SK-N-MC (cell line): ENCODE results near the gene DMBT1.

Experiments used
- EZH2 ChIP-seq: fragments of 200-600 bp; sonication (generic); IDR thresholded peaks from one replicate; pipeline ENCODE4 v1.6.1; 2017; ENCODE audit warnings: antibody characterized with exemption
- FOXP2 ChIP-seq: optimal IDR thresholded peaks from 2 replicates; pipeline ENCODE3; 2011; ENCODE audit warnings: mild to moderate bottlenecking, moderate library complexity; ENCODE audit not compliant: insufficient read depth; ENCODE audit errors: extremely low read length, control extremely low read depth
- POLR2AphosphoS5 ChIP-seq: IDR thresholded peaks from 2 replicates; pipeline ENCODE4 v1.6.1; 2012; ENCODE audit warnings: mild to moderate bottlenecking, low read depth, low read length, borderline replicate concordance

GRCh38 chr10:122564980-122565379 lies 4.4 kb downstream of the DMBT1 start:
- no peak for TF ChIP-seq EZH2
- TF ChIP-seq POLR2AphosphoS5 = no peak
- no peak for TF ChIP-seq FOXP2
